HS-5 (cell line): ENCODE measurements around the gene PRKAG3.

Experiments
- DNase-seq: peaks from one replicate; pipeline ENCODE4 v3.0.0-alpha.2; 2012; ENCODE audit warnings: low read depth

PRKAG3 gene

DNA sequence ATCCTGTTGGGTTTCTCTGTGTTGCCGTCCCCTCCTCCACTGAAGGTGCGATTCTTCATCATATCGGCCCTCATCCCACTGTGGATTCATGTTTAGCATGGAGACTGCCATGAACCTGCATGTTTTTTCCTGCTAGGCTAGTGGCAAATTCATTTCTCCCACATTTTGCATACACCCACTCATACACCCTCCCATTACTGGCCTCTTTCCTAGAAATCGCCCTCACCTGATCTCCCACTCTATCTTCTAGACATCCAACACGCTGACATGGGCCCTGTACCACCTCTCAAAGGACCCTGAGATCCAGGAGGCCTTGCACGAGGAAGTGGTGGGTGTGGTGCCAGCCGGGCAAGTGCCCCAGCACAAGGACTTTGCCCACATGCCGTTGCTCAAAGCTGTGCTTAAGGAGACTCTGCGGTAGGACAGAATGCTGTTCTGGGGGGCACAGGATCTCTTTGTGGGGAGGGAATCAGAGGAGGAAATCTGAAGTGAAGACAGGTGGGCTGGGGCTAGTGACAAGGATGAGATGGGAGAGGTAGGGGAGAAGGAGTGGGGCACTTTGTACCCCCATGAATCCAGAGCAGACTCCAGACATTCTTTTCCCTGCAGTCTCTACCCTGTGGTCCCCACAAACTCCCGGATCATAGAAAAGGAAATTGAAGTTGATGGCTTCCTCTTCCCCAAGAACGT, 17.7 kb downstream of the PRKAG3 start:
- DNase-seq, result no peak

DNA sequence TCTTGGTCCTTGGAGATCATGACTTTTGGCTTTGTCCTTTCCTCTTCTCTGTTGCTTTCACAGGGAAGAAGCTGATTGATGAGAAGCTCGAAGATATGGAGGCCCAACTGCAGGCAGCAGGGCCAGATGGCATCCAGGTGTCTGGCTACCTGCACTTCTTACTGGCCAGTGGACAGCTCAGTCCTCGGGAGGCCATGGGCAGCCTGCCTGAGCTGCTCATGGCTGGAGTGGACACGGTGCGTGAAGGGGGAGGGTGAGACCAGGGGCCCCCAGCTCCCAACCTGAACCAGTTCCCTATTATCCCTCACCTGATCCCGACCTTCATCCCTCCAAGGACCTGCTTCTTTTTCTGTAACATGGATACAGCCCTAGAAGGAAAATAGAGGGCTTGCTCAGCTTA, 18.7 kb downstream of the PRKAG3 start:
- DNase-seq, result no peak

DNA sequence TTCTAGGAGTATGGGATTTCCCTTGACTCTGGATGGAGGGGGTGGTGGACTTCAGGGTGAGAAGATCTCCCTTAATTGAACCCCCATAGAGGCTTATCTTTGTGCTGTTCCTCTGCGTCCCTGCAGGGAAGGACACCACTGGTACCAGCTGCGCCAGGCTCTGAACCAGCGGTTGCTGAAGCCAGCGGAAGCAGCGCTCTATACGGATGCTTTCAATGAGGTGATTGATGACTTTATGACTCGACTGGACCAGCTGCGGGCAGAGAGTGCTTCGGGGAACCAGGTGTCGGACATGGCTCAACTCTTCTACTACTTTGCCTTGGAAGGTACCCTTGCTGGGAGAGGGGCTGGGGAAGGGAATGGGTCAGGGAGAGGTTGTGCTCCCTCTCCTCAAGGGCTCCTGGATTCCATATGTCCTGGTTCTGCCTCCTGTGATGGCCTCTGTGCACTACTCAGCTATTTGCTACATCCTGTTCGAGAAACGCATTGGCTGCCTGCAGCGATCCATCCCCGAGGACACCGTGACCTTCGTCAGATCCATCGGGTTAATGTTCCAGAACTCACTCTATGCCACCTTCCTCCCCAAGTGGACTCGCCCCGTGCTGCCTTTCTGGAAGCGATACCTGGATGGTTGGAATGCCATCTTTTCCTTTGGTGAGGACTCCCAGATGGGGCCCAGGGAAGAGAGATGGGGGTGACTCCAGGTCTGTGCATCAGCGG, 19.3 kb downstream of the PRKAG3 start:
- DNase-seq, result no peak

DNA sequence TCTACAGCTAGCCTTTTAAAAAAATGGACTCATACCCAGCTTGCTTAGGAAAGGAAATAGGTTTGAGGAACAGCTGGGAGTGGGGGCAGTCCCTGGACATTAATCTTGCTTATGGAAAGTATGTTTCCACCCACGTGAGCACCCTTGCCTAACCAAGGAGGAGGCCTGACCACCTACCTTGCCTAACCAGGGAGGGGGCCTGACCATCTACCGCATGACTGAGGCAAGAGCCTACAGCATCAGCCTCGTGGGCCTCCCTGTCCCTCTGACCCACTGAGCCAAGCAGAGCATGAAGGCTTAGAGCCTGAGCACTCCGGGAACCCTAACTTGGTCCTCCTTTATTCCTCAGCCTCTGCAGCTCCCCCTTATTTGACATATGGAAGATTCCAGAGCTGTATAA, 20.2 kb downstream of the PRKAG3 start:
- no peak for DNase-seq

DNA sequence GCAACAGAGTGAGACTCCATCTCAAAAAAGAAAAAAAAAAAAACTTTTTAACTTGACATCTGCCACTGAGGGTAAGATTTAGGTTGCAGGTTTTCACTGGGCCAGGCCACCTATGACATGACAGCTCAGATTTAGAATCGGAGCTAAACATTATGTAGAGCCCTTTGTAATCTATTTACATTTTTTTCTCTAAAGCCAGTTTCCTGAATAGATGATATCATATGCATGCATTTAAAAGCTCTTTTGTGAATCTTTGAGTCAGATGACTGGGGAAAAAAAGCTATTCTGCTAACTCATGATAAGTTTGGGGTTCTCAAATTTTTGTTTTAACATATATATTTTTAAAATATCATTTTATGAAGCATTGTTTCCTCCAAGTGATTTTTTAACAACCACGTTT, 21.3 kb downstream of the PRKAG3 start:
- DNase-seq, result no peak

DNA sequence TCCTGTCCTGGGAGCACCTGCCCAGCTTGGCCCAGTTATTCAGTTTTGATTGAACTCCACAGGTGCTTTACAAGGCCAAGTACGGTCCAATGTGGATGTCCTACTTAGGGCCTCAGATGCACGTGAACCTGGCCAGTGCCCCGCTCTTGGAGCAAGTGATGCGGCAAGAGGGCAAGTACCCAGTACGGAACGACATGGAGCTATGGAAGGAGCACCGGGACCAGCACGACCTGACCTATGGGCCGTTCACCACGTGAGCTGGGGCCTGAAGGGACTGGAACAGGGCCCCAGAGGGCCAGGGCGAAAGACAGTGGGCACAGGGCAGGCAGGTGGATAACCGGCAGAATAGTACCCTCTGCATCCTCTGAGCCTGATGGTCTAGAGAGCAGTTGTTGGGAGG, 22.1 kb downstream of the PRKAG3 start:
- no peak for DNase-seq

DNA sequence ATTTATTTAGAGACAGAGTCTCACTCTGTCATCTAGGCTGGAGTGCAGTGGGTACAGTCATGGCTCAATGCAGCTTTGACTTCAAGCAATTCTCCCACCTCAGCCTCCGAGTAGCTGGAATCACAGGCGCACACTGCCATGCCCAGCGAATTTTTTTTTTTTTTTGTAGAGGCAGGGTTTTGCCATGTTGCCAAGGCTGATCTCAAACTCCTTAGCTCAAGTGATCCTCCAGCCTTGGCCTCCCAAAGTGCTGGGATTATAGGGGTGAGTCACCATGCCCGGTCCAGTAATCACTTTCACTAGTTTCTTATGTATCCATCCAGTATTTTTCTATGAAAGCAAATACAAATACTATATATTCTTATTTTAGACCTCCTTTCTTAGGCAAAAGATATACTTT, 24.0 kb downstream of the PRKAG3 start:
- no peak for DNase-seq

DNA sequence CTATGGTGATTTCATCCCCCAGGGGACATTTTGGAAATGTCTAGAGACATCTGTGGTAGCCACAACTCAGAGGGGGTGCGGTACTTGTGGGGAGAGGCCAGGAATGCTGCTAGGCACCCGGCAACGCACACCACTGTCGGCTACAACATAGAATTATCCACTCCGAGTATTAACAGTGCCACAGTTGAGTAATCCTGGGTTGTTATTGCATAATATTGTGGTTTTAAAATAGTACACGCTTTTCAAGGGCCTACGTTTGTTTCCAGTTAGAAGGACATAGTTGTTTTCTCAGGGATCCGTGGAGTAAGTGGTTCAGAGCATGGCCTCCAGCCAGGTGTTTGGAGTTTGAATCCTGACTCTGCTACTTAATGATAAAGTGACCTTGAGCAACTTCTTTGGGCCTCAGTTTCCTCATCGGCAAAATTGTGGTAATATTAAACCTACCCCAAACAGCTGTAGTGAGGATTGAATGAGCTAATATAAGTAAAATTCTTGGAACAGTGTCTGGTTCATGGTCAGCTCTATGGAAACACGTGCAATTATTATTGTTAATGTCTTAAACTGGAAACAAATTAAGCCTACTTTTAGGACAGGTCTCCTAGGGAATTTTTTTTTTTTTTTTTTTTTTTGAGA, 25.1 kb downstream of the PRKAG3 start:
- peak; percentile 93 for DNase-seq

DNA sequence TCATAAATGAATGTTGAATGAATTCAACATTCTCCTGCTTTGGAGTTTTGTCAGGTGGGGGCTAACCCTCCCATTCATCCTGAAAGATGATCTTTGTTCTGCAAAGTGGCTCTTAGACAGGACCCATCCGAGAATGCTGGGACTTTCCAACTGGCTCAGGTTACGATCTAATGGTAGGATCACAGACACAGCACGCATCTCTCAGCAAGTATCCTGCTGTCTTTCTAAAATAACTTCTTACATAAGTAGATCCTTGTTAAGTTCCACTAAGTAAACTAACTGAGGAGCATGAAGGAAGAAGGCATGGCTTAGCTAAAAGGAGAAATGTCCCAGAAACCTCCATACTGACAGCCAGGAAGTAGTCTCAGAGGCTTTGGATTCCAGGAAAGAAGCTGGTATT, 26.0 kb downstream of the PRKAG3 start:
- DNase-seq, result no peak

DNA sequence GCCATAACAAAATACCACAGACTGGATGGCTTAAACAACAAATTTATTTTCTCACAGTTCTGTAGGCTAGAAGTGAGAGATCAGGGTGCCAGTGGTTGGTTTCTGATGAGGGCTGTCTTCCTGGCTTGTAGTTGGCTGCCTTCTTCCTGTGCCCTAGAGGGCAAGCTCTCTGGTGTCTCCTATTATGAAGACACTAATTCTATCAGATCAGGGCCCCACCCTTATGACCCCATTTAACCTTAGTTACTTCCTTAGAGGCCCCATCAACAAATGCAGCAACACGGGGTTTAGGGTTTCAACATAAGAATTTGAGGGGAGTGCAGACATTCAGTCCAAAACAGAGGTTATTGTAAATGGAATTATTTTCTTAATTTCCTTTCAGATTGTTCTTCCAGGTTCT, 26.8 kb downstream of the PRKAG3 start:
- DNase-seq, result no peak

DNA sequence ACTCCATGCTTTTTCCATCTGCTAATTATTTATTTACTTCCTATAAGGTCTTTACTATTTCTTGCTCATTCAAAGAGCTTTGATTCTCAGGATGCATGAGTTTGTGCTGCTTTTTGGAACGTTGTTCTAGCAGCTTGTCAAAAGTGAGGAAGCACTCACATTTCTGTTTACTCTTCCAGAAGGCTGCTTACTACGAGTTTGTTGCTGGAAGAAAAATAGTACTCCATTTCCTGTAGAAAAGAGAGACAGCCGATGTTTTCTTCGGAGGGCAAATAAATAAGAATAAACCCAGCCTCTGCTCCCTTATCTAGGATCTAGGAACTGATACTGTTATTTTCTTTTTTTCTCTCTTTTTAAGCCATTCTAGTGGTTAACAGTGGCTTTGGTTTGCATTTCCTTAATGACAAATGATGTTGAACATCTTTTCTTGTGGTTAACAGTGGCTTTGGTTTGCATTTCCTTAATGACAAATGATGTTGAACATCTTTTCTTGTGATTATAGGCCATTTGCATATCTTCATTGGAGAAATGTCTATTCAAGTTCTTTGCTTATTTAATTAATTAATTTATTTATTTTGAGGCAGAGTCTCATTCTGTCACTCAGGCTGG, 29.1 kb downstream of the PRKAG3 start:
- no peak for DNase-seq

DNA sequence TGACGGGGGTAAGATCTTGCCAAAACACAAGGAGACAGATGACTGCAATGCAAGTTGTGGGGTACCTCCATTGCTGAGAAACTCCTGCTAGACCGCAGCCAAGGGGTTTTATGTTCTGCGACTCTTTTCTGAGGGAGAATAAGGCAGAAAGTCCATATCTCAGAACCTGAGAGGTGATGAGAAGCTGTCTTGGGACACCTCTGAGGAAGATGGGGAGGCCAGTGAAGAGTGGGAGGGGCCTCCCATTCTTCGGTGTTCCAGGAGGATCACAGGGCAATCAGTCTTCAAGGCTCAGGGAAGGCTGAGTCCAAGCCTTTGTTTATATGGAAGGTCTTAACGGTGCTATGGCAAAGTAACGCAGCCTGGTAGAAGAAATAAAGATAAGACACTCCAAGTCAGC, 31.6 kb downstream of the PRKAG3 start:
- DNase-seq, result no peak

DNA sequence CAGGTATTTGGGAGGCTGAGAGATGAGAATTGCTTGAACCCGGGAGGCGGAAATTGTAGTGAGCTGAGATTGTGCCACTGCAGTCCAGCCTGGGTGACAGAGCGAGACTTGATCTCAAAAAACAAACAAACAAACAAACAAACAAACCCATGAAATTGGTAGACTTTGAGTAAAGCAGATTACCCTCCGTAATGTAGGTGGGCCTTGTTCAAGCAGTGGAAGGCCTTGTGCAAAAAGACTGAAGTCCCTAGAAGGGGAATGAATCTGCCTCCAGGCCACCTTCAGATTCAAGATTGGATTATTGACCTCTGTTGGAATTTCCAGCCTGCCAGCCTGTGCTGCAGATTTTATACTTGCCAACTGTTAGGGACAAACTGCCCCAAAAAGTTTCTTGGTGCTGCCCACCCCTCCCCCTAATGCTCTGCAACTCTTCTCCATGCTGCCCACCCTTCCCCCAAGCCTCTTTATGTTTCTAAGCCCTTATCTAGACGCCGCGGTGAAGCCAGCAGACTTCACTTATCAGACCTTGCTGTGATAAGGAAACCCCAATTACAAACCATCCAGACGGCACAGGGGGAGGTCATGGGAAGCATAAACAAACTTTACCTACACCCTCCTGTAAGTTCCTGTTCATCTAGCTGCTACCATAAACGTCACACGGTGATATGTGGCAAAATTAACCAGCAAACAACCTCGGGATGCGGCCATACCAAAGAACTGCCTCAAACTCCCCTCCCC, 32.7 kb downstream of the PRKAG3 start:
- no peak for DNase-seq

DNA sequence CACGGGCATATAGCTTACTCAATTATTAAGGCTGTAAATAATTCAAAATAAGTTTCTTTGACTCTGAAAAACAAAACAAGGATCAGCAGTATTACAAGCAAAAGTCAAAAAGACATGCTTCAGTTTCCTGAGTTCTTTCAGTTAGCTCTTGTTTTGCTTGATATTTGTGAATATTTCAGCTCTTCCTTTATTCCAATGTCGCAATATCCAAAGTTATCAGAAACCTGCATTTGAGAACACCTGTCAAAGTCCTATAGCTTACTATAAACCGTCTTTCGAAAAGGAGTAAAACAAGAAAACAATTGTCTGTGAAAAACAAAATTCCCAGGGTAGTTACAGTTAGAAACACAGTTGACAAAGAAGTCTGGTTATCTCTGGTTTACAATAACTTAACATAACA, 34.9 kb downstream of the PRKAG3 start:
- no peak for DNase-seq

DNA sequence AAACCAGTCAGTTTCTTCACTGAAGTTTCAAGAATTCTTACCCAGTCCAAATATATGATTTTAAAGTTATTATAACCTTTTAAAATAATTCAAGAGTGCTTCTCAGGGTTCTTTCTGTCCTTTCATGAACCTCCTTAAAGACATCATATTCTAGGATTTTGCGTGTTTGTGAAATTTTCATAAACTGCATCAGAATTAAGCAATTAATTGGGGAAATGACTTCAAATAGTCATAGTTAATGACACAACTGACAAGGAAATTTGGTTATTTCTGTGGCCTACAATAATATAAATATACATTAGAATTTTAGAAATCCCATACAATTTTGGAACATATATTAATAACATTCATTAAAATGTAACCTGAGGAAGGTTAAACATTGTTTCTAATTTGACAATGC, 39.2 kb downstream of the PRKAG3 start:
- DNase-seq, result no peak

DNA sequence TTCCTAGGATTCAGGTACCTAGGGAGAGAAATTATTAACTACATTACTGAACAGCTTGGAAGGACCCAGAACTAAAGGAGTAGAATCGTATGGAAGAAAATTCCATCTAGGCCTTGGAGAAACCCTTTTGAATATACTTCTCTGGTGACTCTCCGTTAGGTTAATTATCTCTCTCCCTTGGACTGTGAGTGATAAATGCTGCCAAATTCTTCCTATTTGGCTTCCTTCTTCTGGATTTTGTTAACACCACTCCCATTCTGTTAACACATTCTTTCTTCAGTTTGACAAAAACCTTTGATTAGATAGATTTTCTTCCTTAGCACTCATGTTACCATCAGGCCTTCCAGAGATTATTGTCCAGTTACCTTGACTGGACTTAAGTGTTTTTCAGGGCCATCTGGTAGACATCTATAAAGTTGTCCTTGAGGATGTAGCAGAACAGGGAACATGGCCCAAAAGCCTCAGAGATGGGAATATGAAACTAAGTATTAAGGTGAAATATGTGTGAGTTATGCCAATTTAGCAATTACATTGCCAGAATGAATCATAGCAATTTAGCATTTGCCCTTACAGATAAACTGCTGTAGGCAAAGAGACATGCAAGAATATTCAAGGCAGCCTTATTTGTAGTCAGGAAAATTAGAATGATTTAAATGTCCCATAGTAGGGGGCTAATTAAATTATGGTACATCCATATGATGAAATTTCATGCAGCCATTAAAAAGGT, 42.9 kb downstream of the PRKAG3 start:
- no peak for DNase-seq

DNA sequence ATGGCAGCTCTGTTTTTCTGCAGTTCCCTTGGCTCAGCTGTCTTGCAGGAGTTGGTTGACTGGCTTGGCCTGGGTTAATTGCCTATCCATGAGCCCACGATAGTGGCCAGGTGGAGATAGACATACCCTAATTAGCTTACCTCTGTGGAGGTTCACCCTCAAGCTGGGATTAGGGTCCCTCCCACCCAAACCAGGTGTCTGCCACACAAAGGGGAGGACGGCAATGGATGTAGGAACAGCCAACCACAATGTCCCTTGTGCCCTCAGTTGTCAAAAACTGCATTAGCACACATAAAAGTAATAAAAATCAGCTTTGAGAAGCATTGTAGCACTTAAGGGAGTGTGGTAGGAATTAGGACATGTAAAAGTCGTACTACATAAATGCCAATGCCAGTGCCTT, 45.5 kb downstream of the PRKAG3 start:
- no peak for DNase-seq

DNA sequence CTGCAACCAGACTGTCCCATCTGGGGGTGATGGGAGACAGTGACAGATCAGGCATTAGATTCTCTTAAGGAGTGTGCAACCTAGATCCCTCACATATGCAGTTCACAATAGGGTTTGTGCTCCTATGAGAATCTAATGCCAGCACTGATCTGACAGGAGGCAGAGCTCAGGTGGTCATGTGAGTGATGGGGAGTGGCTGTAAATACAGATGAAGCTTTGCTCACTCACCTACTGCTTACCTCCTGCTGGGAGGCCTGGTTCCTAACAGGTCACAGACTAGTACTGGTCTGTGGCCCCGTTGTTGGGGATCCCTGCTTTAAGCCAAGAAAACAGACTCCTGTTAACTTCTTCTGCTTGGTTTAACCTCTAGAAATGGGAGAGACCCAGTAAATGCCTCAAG, 46.5 kb downstream of the PRKAG3 start:
- no peak for DNase-seq

DNA sequence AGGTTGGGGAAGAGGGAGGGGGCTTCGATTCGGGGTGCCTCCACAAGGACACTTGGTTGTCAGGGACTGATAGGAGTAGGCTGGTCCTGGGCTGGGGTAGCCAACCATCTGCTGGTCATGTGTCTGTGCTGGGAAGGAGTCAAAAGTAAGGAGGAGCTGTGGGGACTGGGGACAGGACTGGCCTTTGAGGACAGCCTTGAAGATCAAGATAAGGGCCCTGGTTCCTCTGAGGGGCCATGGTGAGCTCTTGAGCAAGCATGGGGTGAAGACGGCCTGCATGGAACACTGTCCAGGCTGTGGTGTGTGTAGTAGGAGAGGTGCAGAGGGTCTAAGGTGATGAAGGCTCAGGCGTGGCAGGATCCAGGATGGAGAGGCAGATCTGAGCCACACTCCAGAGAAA, 47.9 kb downstream of the PRKAG3 start:
- DNase-seq, result no peak

DNA sequence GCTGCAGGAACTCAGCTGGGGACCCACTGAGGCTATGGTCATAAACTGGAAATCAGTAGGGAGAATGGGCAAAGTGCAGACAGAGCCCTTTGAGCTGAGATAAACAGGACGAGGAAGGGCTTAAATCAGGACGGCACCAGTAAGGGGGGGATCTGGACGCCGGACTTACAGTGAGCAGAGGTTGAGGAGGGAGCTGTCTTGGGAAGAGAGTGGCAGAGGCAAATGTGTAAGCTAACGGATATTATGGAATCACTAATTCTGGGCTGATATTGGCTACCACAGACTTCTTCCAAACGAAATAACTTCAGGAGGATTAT, 49.1 kb downstream of the PRKAG3 start:
- DNase-seq, result no peak

DNA sequence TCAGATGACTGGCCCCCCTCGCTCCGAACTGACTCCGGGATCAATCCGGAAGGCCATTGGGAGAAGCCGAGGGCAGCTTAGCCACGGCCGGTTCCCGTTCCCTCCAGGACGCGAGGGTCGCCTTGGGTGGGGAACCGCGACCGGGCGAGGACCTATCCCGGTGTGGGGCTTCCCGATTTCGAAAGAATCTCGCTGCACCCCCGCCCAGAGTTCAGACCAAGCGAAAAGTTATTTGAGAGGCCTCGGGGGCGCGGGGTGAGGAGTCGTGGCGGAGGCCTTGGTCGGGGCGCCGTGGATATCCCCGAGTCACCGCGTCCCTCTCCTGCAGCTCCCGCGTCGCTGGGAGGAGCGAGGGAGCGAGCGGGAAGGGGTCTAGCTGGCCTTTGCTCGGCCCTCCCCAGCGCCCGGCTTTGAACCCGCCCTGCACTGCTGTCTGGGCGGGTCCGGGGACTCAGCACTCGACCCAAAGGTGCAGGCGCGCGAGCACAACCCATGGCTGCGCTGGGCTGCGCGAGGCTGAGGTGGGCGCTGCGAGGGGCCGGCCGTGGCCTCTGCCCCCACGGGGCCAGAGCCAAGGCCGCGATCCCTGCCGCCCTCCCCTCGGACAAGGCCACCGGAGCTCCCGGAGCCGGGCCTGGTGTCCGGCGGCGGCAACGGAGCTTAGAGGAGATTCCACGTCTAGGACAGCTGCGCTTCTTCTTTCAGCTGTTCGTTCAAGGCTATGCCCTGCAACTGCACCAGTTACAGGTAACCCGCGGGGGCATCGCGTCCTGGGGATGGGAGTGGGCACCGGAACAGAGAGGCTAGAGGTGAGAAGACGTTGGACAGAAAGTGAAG, 49.7 kb downstream of the PRKAG3 start, which contains the start of gene CYP27A1:
Gene CYP27A1 (plus strand): TSS at position 457 of the 837 bp plus-strand sequence. CDS start 36 bp downstream, at position 493.
- no peak for DNase-seq
